GM19452 (cell line): ENCODE results near the gene VAV1.

Source experiments
- ATAC-seq: cut with Tn5 transposase; IDR thresholded peaks from one replicate; pipeline ENCODE4 v1.9.1; 2021; ENCODE audit not compliant: unreplicated experiment

The VAV1 gene

GRCh38 chr19:6886277-6886897, 113.9 kb downstream of the VAV1 start:
- no peak for ATAC-seq

- no peak for ATAC-seq
Measured at GRCh38 chr19:6887316-6887715, 114.8 kb downstream of the VAV1 start, which contains the start of gene ADGRE1. ADGRE1 (plus strand) TSS chr19:6887579; CDS start chr19:6887609, 30 bp downstream.

- no peak for ATAC-seq
Measured at GRCh38 chr19:6888967-6889366, 116.5 kb downstream of the VAV1 start.

GRCh38 chr19:6890401-6890913, 117.9 kb downstream of the VAV1 start:
- no peak for ATAC-seq

GRCh38 chr19:6890938-6891337, 118.4 kb downstream of the VAV1 start:
- ATAC-seq: no peak

- ATAC-seq: no peak
Measured at GRCh38 chr19:6891761-6892385, 119.4 kb downstream of the VAV1 start.

- ATAC-seq: no peak
Measured at GRCh38 chr19:6894313-6894712, 121.8 kb downstream of the VAV1 start.

GRCh38 chr19:6903446-6903845, 130.9 kb downstream of the VAV1 start:
- no peak for ATAC-seq

- no peak for ATAC-seq
Measured at GRCh38 chr19:6906559-6907060, 134.1 kb downstream of the VAV1 start.
